Esophagus squamous epithelium (tissue), 4 donors: ENCODE measurements around the gene CCDC28A.

Experiments
- POLR2A ChIP-seq, 4 donors: fragments of 450-650 bp; IDR thresholded peaks; one replicate each; pipeline ENCODE4 v1.6.1; 2017; ENCODE audit warnings: antibody characterized with exemption in 4 of 4, mild to moderate bottlenecking in 4 of 4, moderate library complexity in 3 of 4
- TF ChIP-seq, protein P1 (sequence below), 6 experiments: fragments of 450-650 bp in 4 of 6; fragments of 200-600 bp in 2 of 6; sonication (generic) in 2 of 6; IDR thresholded peaks; one replicate each; pipeline ENCODE4 v1.5.1; 2016 to 2019; ENCODE audit warnings: antibody characterized with exemption in 6 of 6, mild to moderate bottlenecking in 4 of 6, moderate library complexity in 4 of 6

DNA sequence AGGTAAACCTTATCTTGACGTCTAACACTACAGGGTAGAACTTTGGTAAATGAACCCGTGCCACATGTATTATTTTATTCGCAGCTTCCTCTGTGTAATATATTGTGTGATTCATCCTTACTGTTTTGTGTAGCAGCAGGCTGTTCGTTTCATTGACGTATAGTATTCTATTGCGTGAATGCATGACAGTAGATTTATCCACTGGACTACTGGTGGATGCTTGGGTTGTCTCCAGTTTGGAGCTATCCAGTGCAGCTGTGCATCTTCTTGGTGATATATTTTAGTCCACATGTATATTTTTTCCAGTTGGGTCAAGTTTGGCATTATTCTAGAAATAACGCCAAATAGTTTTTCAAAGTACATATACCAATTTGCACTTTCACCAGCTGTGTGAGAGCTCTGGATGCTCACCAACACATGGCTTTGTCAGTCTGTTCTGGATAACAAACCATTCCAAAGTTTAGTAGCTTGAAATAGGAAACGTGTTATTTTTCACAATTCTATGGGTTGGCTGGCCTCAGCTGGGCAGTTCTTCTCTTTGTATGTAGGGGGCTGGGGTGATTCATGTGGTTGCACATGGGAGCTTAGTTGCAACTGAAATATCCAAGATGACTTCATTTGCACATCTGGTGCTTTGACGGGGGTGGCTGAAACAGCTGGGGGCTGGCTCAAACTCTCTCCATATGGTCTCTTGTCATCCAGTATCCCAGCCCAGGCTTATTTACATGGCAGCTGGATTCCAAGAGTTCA lies 31.6 kb downstream of the CCDC28A start:
- TF ChIP-seq, protein P1, sequence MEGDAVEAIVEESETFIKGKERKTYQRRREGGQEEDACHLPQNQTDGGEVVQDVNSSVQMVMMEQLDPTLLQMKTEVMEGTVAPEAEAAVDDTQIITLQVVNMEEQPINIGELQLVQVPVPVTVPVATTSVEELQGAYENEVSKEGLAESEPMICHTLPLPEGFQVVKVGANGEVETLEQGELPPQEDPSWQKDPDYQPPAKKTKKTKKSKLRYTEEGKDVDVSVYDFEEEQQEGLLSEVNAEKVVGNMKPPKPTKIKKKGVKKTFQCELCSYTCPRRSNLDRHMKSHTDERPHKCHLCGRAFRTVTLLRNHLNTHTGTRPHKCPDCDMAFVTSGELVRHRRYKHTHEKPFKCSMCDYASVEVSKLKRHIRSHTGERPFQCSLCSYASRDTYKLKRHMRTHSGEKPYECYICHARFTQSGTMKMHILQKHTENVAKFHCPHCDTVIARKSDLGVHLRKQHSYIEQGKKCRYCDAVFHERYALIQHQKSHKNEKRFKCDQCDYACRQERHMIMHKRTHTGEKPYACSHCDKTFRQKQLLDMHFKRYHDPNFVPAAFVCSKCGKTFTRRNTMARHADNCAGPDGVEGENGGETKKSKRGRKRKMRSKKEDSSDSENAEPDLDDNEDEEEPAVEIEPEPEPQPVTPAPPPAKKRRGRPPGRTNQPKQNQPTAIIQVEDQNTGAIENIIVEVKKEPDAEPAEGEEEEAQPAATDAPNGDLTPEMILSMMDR (IDR thresholded peaks at IDR 0.05), result no peak
- no peak for TF ChIP-seq POLR2A (IDR thresholded peaks at IDR 0.05)
